Ovary (tissue), 3 donors: Measurements from ENCODE around the gene SLC6A2.

Source experiments
- POLR2A ChIP-seq: fragments of 450-650 bp; IDR thresholded peaks from one replicate; pipeline ENCODE4 v1.6.1; 2017; ENCODE audit warnings: antibody characterized with exemption, mild to moderate bottlenecking, moderate library complexity
- TF ChIP-seq, protein P1 (sequence below), 3 donors: fragments of 450-650 bp in 2 of 3; fragments of 200-600 bp in 1 of 3; IDR thresholded peaks; one replicate each; pipeline versions ENCODE4 v1.5.1 to v1.8.0; 2016 to 2022; ENCODE audit warnings: antibody characterized with exemption in 3 of 3, mild to moderate bottlenecking in 1 of 3
- donor health status: DM: no; HTN: no; CAD: no.

DNA sequence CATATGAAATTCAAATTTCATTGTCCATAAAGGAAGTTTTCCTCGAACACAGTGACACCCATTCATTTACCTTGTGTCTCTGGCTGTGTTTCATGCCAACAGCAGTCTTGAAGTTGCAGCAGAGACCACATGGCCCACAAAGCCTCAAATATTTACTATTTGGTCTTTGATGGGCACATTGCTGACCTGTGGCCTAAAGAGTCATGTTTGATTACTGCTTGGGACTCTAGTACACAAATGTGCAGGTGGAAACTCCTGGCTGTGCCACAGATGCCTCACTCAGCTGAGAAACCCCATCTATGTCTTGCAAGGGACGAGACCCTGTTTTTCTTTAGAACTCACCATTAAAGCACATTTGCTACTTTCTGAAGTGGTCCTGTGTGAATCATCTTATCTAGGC, 76.7 kb downstream of the SLC6A2 start:
- TF ChIP-seq, protein P1, sequence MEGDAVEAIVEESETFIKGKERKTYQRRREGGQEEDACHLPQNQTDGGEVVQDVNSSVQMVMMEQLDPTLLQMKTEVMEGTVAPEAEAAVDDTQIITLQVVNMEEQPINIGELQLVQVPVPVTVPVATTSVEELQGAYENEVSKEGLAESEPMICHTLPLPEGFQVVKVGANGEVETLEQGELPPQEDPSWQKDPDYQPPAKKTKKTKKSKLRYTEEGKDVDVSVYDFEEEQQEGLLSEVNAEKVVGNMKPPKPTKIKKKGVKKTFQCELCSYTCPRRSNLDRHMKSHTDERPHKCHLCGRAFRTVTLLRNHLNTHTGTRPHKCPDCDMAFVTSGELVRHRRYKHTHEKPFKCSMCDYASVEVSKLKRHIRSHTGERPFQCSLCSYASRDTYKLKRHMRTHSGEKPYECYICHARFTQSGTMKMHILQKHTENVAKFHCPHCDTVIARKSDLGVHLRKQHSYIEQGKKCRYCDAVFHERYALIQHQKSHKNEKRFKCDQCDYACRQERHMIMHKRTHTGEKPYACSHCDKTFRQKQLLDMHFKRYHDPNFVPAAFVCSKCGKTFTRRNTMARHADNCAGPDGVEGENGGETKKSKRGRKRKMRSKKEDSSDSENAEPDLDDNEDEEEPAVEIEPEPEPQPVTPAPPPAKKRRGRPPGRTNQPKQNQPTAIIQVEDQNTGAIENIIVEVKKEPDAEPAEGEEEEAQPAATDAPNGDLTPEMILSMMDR (IDR thresholded peaks at IDR 0.05) = no peak
- TF ChIP-seq POLR2A = no peak
